HG03378 (cell line): ENCODE data around the gene MBL2.
A peak's percentile ranks its signal among the peaks of the same experiment; 100 is the strongest.

Experiments
- ATAC-seq: cut with Tn5 transposase; IDR thresholded peaks from one replicate; pipeline ENCODE4 v1.9.1; 2021; ENCODE audit warnings: mild to moderate bottlenecking, moderate library complexity; ENCODE audit not compliant: unreplicated experiment

The MBL2 gene

GRCh38 chr10:52740913-52741675 is 31.5 kb downstream of the MBL2 start:
- ATAC-seq = peak; percentile 69

GRCh38 chr10:52740155-52740549 is 32.4 kb downstream of the MBL2 start:
- ATAC-seq = no peak

GRCh38 chr10:52739380-52740154 is 33.0 kb downstream of the MBL2 start:
- no peak for ATAC-seq

- ATAC-seq = no peak
These were observed 33.6 kb downstream of the MBL2 start for GRCh38 chr10:52738951-52739350.

- ATAC-seq = peak; percentile 76
These were observed 43.1 kb downstream of the MBL2 start for GRCh38 chr10:52729271-52730104.

- ATAC-seq = no peak
These were observed 52.6 kb downstream of the MBL2 start for GRCh38 chr10:52720018-52720417.
